ENCODE results near the gene APPBP2.
"Not testable (repeated sequence)": the region's sequence is repeated elsewhere in the genome, so short reads cannot be mapped to it uniquely, and the experiment has no call there.

The APPBP2 gene

GRCh38 chr17:60529806-60530205 is 3.8 kb upstream of the APPBP2 start:
- no peak for DNase-seq

- no peak for DNase-seq
These were observed 2.8 kb upstream of the APPBP2 start for GRCh38 chr17:60528828-60529227.

DNA sequence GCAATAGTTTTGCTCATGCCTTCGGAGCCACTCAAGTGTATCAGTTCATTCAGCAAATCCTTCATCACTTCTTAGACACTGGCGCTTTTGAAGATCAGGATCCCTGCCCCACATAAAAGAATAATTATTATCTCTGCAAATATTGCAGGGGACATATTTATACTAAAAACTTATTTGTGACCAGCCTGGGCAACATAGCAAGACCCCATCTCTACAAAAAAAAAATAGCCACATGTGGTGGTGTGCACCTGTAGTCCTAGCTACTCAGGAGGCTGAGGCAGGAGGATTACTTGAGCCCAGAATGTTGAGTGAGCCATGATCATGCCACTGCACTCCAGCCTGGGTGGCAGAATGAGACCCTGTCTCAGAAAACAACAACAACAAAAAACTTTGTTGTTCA is 1.7 kb upstream of the APPBP2 start:
- no peak for DNase-seq

- no peak for DNase-seq
These were observed 684 bp upstream of the APPBP2 start for GRCh38 chr17:60526726-60527125.

- no peak for DNase-seq
These were observed 736 bp downstream of the APPBP2 start for GRCh38 chr17:60525328-60525684.

DNA sequence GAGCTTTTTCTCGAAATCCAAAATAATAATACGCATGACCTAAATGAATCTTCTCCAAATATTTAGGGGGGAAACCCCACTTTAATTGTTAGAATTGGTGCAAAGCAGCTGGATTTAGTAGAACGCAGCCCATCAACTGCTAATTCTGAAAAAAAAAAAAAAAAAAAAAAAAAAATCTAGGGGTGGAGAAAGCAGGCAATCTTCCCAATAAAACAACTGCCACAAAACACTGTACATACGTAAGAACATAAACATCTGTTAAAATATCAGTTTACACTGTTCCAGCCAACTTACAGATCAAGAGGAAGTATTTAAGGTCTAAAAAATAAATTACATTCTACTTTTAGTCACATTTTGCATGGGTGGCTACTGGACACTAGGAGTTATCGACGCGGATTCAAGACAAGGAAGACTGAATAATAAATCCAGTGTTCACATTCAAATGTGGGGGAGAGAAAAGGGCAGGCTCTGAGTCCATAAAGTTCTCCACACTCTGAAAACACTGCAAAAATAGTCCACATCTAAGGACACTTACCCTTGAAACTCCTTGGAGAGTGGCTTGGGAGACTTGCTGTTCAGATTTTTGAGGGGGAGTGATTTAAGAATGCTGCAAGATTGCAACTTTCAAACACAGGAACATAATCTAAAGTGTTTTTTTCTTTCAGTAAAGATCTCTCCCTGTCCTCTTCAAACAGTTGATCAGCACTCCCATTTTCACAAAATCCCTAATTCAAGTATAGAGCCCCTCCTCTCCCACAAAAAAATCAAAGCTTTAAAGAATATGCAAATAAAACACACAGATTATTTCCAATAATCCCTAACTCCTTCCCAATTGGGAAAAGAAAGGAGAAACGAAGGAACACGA is 1.3 kb downstream of the APPBP2 start:
- DNase-seq, result peak; percentile 7

- DNase-seq, result no peak
These were observed 2.2 kb downstream of the APPBP2 start for GRCh38 chr17:60523822-60524221.

GRCh38 chr17:60522889-60523626 is 3.0 kb downstream of the APPBP2 start:
- no peak for DNase-seq

GRCh38 chr17:60519795-60520194 is 6.2 kb downstream of the APPBP2 start:
- no peak for DNase-seq

DNA sequence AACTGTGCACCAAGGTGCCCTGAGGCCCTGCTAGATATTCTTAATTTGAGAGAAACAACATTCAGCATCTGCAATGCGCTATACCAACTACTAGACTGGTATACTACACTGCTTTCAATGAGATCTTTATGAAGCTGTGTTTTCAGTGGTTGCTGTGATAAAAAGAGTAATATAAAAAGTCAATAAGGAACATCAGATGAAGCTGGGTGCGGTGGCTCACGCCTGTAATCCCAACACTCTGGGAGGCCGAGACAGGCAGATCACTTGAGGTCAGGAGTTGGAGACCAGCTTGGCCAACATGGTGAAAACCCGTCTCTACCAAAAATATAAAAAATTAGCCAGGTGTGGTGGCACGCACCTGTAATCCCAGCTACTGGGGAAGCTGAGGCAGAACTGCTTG is 10.4 kb downstream of the APPBP2 start:
- not testable (repeated sequence) for DNase-seq

- DNase-seq, result not testable (repeated sequence)
These were observed 10.8 kb downstream of the APPBP2 start for GRCh38 chr17:60515199-60515598.

DNA sequence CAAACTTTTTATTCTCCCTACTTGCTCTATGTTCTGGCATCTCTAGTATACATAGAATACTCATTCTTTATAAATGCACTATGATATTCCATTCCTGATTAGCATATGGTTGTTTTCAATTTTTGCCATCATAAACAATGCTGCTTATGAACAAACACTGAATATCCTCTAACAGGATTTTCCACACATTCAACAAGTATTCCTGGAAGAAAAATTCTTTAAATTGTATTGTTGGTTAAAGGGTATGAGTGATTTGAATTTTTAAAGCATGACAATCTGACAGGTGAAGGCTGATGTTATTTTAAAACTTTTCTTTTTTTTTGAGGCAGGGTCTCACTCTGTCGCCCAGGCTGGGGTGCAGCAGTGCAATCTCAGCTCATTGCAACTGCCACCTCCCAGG is 11.5 kb downstream of the APPBP2 start:
- no peak for DNase-seq

GRCh38 chr17:60514053-60514452 is 12.0 kb downstream of the APPBP2 start:
- DNase-seq, result no peak

DNA sequence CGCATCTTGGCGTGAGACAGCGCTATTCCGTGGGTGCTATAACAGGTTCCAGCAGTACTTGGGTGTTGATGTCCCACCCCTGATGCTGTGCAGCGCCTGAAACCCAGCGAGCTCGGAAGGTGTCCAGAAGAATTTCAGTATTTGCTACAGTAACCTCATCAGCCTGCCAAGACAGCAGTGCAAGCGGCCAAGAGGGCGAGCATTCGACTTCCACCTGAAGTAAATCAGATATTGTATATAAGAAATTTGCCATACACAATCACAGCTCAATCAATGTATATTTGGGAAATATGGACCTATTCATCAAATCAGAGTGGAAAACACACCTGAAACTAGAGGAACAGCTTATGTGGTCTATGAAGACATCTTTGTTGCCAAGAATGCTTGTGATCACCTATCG is 13.0 kb downstream of the APPBP2 start:
- no peak for DNase-seq

DNA sequence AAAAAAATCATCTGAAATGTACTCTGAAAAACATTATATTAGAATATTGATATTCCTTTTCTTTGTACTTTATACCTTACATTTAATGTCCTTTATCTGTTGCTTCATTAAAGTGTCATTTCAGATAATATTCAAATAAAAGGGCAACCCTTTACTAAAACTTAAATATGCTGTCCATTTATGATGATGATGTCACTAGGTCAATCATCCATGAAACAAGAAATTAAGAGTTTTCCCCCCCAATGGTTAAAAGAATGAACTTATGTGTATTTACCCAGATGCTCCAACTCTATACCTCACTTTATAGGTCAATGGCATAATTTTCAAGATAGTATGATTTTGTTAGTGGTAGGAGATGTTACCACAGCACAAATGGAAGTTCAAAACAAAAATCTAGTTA is 15.3 kb downstream of the APPBP2 start:
- no peak for DNase-seq

GRCh38 chr17:60510031-60510430 is 16.0 kb downstream of the APPBP2 start:
- no peak for DNase-seq

DNA sequence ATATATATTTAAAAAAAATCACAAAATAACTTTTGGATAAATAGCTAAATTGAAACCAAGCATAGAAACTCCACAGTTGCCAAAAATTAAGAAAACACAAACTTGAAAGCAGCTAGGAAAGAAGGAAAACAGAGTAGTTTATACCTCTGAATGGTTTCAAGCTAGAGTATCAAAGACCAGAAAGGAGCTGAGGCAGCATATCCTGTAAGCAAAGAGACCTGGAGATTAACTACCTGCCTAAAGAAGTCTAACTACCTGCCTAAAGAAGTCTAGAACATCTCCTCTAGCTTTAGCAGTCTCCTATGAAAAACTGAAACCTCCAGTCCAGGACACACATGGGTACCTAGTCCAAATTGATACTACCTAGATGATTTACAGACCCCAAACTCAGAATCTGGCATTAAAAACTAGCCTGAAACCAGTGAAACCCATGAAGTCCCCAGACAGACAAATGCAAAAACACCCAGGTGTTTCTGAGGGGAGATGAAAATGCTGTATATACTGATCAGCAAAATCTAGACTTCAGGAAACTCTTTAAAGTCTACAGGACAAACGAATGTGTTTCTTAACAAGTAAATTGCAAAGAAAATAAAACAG is 17.6 kb downstream of the APPBP2 start:
- peak; percentile 74 for DNase-seq

GRCh38 chr17:60506312-60506711 is 19.7 kb downstream of the APPBP2 start:
- DNase-seq, result peak; percentile 60

- DNase-seq, result no peak
These were observed 23.9 kb downstream of the APPBP2 start for GRCh38 chr17:60502145-60502544.

DNA sequence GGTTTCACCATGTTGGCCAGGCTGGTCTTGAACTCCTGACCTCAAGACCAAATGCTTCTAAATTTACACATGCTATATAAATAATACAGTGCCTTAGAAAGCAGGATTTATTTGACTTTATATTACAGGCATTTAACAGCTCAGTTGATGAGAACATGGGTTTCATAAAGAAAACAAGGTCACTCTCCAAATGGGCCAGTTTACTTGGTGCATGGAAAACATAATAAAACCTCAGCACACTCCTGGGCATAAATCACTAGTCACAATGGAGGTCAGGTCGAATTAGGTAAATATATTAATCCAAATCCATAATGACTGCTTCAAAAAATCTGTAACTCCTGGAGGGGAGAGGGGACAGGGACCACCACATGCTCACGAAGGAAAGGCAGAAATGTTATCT is 24.5 kb downstream of the APPBP2 start:
- no peak for DNase-seq

DNA sequence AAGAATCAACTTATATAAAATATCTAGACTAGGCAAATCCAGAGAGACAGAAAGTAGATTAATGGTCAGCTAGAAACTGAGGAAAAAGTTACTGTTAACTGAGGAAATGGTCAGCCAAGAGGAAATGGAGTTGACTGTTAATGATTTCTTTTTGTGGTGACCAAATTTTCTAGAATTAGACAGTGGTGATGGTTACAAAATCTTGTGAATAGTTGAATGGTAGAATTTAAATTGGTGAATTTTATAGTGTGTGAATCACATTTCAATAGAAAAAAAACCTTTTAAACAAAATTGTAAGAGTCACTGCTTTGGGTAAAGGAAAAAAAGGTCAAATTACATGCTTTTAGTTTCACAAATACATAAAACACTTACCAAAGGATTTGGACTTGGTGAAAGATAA is 30.0 kb downstream of the APPBP2 start:
- DNase-seq, result no peak

DNA sequence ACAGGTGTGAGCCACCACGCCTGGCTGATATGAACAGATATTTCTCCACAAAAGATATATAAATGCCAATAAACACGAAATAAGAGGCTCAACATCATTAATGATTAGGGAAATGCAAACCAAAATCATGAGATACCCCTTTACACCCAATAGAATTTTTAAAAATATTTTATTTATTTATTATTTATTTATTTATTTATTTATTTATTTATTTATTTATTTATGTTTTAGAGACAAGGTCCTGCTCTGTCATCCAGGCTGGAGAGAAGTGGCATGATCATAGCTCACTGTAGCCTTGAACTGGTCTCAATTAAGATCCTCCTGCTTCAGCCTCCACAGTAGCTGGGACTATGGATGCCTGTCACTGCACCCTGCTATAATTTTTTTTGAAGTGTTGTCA is 30.8 kb downstream of the APPBP2 start:
- no peak for DNase-seq

DNA sequence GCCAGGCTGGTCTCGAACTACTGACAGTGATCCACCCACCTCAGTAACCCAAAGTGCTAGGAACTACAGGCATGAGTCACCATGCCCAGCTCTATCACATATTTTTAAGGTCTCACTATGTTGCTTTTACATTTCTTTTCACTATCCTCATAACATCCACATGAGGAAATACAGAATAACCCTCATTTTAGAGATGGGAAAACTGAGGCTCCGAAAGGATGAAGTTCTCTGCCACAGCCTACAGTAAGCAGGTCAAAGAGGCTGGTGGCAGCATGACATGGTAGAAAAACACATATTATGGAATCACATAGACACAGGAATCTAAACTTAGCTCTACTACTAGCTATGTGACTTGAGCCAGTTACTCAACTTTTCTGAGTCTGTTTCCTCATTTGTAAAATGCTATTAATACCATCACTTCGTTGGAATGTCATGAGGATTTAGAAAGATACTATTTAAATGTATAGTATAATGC is 32.2 kb downstream of the APPBP2 start:
- no peak for DNase-seq

GRCh38 chr17:60491771-60492170 is 34.3 kb downstream of the APPBP2 start:
- DNase-seq, result no peak

Data from RPMI8226 (cell line).